PFSK-1 (cell line): Measurements from ENCODE around the gene MYF6.

ENCODE experiments used
- POLR2AphosphoS5 ChIP-seq: IDR thresholded peaks from 2 replicates; pipeline ENCODE4 v1.6.1; 2012; ENCODE audit warnings: low read depth, mild to moderate bottlenecking, control low read depth, low read length, moderate library complexity
- REST ChIP-seq, 2 experiments: IDR thresholded peaks; 2 replicates each; pipeline versions ENCODE4 v1.6.1 to v1.8.0; 2011 to 2012; ENCODE audit warnings: low read depth in 2 of 2, low read length in 2 of 2, control low read depth in 1 of 2, inconsistent platforms in 1 of 2, mild to moderate bottlenecking in 1 of 2, moderate library complexity in 1 of 2; ENCODE audit not compliant: insufficient read depth in 1 of 2
- SIN3A ChIP-seq: IDR thresholded peaks from 2 replicates; pipeline ENCODE4 v1.6.1; 2012; ENCODE audit warnings: mild to moderate bottlenecking, low read length, moderate library complexity, borderline replicate concordance; ENCODE audit not compliant: insufficient read depth
- TAF1 ChIP-seq: IDR thresholded peaks from 2 replicates; pipeline ENCODE4 v1.6.1; 2012; ENCODE audit warnings: low read length, control low read depth, borderline replicate concordance; ENCODE audit not compliant: insufficient read depth

- TF ChIP-seq POLR2AphosphoS5 (no peak), SIN3A (no peak), TAF1 (no peak), REST (IDR thresholded peaks at IDR 0.05; ENCODE audit: insufficient read depth in 1 of 2, low read depth in 2 of 2, low read length in 2 of 2) (no peak)
These were observed 7.1 kb upstream of the MYF6 start for GRCh38 chr12:80700327-80700726.
